GM19193 (cell line): ENCODE measurements around the gene SHQ1.

Source experiments
- POLR2A ChIP-seq: IDR thresholded peaks from 4 replicates; pipeline ENCODE4 v1.6.1; 2011; ENCODE audit not compliant: insufficient read depth, insufficient read length; ENCODE audit errors: extremely low read depth

The SHQ1 gene

DNA sequence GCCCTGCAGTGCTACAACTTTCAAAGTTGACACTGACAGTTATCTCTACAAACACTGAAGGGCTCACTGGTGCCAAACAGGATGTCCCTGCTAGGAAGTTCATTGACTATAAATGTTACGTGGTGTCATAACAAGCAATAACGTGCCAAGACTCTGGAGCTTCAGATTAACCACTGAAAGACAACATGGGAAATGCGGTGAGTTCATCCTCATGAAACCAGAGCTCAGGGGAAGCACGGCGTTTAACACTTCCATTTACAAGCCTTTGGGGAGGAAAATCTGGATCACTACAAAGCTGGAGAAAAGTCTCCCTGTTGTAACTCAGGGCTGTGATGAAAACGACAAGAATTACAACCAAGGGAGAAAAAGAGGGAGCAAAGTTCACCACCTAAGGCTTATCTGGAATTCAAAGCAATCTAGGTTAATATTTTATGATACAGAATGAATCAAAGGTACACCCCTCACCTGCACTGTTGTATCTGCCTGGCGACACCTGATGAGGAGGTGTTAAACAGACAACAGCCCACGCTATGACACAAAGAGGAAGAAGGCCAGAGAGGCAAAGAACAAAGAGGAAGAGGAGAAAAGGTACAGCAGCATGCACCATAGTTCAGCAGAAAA, 27.0 kb downstream of the SHQ1 start:
- no peak for TF ChIP-seq POLR2A

DNA sequence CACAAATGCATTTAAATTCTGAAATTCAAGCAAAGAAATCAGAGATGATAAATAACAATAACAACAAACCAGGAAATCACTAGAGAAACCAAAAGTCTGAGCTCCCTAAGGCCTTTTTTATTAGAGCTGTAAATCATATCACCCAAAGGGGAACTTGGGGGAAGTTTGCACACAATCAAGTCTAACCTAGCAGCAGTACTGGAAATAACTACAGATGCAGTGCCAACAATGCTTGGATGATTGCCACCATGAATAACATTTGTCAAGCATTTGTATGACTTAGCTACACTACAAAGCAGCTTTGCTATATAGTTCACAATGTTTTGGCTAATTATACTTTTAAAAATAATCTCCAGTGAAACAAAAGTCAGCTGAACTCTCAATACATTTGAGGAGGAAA, 27.8 kb downstream of the SHQ1 start:
- no peak for TF ChIP-seq POLR2A

DNA sequence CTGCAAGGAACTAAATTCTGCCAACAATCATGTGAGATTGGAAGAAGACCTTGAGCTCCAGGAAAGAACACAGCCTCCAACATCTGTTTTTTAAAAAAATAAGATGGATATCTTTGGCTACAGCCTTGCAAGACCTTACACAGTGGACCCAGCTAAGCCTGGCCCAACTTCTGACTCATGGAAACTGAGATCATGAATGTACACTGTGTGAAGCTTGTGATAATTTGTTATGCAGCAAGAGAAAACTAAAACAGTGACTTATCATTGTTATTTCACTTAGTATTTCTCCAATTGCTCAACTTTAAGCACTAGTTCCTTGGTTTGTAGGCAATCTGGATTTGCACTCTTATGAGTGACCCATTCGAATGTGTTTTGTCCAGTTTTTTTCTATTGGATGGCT, 29.3 kb downstream of the SHQ1 start:
- no peak for TF ChIP-seq POLR2A

DNA sequence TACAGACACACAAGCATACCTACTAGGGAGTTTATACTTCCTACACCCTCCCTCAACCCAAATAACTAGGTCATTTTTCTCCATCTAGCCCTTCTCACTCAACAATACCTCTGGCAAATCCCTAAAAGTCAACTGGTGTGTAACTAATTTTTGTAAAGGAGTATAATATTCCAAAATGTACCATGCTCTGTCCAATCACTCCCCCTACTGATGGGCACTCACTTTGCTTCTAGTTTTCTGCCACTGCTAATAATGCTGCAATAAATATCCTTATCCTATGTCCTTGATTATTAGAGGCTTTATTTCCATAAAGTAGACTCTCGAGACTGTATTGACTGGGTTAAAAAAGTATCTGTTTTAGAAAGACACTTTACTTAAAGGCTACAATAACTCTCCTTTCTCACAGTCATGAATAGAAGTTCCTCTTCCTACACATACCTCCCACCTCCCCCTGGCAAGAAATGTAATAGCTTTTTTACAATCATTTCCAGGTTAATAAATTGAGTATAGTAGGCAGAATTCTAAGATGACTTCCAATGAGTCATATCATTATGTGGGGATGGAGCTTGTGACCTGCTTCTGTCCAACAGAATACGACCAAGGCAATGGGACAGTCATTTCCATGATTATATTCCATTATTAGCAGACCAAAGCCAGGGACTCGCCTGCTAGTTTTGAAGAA, 30.0 kb downstream of the SHQ1 start:
- TF ChIP-seq POLR2A, result no peak

DNA sequence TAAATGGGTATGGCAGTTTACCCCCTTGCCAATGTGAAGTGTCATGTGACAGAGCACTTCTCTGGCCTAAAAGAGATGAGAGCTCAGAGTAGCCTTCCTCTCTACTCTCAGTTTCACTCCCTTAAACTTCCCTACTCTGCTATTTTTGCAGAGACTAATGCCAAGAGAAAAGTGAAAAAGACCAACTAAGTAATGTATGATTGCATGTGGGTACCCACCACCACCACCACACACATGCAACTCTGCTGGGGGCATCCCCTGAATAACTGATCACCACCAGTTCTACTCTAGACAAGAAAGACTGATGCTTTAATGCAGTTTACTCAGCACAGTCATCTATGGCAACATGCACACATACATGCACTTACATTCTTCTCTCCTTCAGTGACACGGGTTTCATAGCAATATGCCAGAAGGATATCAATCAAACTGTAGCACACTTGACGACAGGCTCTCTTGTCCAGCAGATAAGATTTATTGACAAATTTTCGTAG, 31.3 kb downstream of the SHQ1 start:
- no peak for TF ChIP-seq POLR2A

DNA sequence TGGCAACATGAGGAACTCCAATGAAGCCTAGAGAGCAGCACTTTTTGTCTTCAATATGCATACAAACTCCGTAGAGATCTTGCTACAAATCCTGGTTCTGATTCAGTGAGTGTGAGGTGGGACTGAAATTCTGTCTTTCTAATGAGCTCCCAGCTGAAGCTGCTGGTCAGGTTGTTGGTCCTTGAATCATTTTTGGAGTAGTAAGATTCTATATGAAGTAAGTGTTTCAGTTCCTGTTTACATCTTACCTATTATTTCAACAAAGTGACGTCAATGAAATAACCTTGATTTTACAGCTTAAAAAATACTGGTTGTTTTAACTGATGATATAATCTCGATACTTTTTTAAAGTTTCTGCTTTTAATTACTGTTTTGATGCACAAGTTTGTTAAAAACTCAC, 33.9 kb downstream of the SHQ1 start:
- TF ChIP-seq POLR2A, result no peak

DNA sequence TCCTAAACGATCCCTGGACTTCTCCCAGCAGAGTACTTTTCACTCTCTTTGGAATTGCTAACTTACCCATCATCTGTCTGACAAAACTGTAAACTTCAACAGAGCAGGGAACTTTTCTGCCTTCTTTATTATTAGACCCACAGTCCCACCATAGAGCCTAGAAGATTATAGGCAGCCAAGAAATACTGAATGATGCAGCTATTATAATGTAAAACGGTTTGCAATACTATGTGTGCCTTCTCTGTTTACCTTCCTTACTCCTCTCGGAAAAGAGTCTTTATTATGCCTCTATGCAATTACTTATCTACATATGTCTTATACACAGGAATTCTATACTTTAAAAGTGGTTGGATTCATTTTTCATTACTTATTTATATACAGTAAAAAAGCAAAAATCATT, 36.0 kb downstream of the SHQ1 start:
- no peak for TF ChIP-seq POLR2A

DNA sequence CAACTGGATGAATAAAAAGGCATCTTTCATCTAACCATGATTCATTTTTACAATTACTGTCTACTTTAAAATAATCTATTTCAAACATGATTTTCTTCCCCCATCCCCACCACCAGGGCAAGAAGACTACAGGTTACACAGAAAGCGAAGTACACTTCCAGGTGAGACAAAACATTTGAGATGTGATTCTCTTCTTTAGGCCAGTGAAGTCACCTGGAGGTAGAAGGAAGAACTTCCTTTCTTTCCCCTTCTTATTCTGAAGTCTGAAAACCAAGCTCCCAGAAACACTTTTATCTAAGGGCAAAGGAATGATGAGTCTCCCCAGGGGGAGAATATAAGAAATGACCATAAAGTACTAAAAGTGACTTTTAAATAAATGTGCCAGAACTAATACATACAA, 36.7 kb downstream of the SHQ1 start:
- TF ChIP-seq POLR2A, result no peak

DNA sequence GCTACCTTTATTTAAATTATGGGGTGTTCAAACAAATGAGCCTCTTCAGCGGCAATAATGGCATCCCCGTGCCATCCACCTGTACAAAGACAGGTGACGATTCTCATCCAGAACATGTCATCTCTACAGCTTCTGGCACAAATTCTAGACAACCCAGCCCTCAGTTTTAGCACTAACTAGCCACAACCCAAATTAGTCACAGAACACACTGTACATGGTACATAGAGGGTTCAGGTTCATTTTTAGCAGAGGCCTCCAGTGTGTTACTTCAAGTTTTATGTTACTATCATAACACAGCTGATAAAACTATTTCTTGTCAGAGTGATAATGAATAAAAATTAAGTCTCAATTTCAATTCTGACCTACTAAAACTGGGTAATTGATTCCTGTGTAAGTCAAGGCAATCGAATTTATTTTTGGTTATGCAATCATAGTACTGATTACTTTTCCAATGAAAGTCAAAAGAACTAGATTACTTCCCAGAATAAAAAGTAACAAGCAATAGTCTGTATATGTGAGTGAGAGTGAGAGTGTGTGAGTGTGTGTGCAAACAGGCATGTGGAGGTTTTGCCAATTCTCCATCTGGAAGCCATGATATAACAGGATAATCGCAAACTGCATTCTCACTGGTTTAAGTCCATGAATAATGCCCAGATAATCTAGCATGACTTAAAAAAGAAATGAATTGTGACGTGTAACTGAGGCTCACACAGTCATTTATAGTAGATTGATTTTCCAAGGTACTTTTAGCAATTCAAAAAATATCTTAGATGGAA, 37.4 kb downstream of the SHQ1 start:
- no peak for TF ChIP-seq POLR2A

DNA sequence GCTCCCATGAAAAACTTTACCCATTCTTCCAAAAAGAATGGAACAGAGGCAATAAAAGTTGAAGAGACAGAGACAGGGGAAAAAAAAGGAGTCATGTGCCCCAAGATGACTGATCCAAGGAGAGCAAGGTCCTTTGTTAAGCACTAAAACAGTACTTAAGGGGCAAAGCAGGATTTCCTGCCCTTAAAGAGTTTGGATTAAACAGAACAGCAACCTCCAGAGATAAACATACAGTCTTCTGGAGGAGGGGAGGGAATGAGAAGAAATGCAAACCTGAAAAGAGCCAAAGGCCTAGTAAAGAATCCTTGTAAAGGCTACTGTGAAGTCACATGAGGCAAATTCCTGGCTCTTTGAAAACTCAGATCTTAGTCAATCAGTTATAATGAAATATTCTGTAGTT, 38.2 kb downstream of the SHQ1 start:
- no peak for TF ChIP-seq POLR2A

DNA sequence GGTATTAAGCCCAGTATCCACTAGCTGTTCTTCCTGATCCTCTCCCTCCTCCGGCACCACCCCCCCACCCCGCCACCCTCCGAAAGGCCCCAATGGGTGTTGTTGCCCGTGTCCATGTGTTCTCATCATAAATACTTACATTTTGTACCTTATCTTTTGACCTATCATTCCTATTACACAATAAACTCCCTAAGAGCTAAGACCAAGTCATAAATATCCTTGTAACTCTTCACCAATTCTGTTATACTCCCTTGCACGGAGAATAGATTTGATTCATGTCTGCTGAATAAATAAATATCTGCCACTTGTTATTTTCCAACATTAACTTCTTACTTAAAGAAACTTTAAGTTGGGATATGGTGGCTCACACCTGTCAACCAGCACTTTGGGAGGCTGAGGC, 43.9 kb downstream of the SHQ1 start:
- TF ChIP-seq POLR2A, result no peak

DNA sequence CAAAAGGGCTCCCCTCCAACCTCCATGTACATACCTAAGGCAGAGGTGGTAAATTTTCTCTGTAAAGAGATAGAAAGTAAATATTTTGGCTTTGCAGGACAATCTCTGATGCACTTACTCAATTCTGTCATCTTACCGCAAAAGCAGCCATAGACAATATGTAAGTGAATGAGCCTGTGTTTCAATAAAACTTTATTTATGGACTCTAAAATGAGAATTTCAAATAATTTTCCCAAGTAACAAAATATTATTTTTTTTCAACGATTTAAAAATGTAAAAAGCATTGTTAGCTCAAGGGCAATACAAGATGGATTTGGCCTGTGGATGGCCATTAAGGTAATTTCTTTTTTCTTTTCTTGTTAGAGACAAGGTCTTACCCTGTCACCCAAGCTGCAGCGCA, 44.7 kb downstream of the SHQ1 start:
- TF ChIP-seq POLR2A, result no peak

DNA sequence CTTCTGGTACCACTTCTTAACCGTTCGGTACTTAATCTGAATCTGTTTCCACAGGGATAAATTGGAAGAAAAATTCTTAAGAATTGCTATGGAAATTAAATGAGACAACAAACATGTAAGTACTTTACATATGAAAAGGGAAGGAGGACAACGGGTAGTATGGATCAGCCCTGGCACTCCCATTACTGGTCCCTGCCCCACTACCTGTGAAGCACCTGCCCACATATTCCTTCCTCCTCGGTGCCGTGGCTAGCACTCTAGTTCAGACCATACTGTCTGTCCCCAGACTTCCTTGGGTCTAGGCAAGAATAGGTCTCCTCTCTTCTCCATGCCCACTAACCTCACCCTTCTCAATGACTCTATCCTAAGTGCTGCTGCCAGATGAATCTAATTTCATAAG, 46.2 kb downstream of the SHQ1 start:
- TF ChIP-seq POLR2A, result no peak

DNA sequence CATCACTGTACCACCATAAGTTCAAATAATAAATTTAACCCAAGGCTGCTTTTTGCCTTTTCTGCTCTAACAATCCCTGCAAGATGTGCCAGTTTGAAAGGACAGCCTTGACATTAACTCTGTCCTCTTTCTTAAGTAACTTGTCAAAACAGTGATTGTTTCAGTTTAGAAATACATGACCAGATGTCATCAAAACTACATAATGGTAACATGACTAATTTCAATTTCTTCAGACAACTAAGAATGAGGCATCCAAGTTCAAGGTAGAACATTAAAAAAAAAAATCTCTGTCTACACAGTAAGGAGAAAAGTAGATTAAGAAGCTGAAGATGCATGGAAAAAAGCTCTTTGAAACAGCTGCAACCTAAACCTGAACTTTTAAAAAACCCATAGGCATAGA, 47.4 kb downstream of the SHQ1 start:
- no peak for TF ChIP-seq POLR2A

DNA sequence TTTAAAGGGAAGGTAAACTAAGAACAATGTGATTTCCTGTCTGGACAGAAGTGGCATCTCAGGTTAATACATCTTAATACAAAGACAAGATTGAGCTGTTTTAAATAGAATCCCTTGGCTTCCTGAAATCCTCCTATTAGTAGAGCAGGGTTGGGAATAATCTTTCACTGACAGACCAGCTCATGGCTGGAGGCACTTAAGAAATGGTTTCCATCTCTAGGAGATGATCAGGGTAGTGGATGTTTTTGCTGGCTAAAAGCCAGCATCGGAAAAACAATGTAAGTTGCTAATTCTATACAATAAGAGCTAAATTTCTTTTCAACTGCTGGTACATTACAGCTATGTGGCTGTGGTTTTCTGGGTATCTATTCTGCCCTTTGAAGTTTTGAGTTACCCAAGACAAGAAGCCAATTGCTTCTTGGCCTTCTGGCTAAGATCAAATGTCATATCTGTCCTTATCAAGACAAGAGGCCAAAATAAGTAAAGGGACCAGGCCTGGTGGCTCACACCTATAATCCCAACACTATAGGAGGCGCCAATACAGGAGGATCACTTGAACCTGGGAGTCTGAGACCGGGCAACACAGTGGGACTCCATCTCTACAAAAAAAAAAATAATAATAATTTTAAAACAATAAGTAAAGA, 49.6 kb downstream of the SHQ1 start:
- no peak for TF ChIP-seq POLR2A
